ENCODE results near the gene KRT80.

Gene KRT80

DNA sequence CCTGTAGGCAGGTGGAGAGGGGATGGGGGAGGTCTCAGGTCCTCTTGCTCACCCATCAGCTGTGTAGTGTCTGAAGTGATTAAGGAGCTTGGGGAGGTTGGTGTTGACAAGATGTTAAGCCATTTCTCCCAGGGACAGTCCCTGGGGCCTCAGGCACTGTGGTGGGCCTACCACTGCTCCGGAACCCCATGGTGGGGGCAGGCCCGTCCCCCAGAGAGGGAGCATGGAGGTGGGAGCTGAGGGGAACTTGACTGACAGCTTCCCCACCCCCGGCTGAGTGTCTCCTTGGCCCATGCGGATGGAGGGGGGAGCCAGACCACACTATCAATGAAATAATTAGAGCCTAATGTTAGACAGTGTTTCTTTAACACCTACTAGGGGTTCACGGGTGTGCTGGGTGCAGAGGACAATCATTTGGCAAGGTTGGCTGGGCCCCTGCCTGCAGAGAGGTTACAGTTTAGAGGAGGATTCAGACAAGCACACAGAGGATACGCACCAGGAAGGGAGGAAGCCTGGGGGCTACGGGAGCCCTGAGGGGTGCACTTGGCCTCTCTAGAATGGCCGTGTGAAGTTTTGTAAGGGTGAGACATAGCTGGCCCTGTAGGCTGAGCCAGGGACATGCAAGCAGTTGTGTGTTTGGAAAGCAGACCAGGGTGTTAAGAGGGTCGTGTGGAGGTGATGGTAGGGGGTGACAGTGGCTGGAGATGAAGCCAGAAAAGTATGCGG lies 19.3 kb upstream of the KRT80 start:
- no peak for DNase-seq (ENCODE audit: low read depth, low spot score)

DNA sequence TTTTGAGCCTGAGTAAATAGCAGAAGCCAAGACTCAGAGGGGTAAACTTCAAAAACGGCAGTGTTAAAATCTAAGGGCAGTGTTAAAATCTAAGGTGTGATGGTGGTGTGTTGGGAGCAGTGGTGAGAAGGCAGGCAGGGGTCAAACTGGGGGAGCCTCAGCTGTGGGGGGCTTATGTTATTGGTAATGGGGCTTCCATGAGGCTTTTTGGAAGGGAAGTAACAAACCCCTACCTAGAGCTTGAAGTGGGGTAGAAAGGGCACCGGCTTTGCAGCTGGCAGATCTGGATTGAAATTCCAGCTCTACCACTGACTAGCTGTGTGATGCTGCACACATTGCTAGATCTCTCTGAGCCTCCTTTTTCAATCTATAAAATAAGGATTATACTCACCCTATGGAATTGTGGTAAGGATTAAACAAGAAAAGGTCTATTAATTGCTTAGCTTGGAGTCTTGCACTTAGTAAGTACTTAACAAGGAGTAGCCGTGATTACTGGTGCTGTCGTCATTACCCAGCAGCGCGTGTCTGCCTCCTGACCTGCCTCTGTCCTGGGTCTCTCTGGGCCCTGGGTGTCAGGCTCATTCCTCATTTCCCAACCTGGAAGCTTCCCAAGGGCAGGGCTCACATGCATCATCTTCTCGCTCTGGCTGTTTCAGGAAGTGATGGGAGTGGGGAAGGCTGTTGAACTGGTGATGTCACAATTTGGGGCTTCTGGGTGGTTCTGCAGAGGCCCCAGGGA lies 18.5 kb upstream of the KRT80 start:
- no peak for DNase-seq (ENCODE audit: low read depth, low spot score)

DNA sequence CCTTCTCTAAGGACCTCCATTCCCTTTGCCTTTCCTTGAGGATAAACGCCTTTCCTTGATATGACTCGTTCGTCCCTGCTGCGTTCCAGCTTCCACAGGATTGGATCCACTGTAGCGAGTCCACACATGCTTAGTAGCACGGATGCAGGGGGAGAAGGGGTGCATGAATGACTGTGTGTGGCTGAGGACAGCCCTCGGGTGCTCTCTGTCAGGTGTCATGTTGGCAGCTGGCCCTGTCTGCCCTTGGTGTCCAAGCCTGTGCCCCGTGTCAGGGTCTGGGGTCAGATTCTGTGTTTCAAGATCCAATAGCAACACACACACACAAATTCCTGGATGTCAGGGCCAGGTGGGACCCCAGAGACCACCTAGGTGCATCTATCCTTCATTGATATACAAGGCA lies 17.5 kb upstream of the KRT80 start:
- no peak for DNase-seq (ENCODE audit: low read depth, low spot score)

DNA sequence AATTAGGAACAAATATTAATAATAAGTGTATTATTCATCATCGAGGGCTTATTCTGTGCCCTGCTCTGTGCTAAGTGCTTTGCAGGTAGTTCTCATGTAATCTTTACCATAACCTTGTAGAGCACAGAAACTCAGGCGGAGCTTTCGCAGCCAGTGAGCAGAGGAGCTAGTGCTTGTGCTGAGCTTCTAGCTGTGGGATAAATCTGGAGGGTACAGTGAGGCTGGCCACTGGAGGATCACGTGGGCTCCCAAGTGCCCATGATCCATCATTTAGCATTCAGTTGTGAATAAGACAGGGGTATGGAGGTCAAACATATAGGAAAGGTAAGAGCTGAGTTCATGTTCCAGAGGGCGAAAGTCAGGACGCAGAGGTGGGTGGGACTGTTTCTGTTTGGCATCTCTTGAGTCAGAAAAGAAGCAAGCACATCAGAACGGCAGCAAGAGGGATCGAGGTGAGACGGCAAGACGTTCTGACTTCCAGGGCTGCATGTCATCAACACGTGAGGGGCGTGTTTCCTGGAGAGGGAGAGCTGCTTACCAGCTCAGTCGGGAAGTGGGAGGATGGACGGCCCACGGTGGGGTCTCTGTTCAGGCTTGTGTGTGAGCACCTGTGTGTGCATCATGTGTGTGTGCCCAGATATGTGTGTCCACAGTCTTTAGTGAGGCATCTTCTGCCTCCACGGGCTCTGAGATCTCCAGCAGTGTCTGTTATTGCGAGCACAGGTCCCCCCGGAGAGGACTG lies 16.8 kb upstream of the KRT80 start:
- no peak for DNase-seq (ENCODE audit: low read depth, low spot score)

DNA sequence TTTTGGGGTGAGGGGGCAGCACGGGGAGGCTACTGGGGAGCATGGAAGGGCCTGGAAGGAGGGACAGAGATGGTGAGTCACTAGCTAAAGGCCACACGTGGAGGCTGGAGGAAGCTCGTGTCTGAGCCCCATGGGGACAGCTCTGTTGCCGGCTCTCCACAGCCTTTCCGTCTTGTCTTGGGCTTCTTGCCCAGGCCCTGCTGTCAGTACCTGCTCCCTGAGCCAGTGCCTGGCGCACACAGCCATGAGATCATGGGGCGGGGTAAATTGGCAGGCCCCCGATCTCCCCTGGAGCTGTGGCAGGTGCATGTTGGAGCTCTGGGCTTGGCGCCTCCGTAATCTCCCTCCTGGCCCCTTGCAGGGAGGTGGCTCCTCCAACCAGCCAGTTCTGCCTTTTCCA lies 16.1 kb upstream of the KRT80 start:
- no peak for DNase-seq (ENCODE audit: low read depth, low spot score)

DNA sequence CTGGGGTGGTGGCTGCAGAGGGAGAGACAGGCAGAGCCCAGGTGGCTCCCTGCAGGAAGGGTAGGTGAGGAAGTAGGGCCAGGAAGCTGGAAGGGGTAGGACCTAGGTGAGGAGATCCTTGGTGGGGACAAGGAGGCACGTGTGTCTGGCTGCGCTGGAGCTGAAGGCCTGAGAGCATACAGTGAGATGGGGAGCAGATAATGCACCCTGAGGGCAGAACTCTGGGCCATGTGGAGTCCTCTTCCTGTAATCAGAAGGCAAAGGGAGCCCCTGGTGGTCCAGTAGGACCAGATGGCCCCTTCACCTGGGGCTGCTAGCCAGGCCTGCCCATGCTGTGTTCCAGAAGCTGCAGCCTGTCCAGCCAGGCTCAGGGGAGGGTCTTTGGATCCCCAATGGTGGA lies 15.3 kb upstream of the KRT80 start:
- DNase-seq (ENCODE audit: low read depth, low spot score) = no peak

DNA sequence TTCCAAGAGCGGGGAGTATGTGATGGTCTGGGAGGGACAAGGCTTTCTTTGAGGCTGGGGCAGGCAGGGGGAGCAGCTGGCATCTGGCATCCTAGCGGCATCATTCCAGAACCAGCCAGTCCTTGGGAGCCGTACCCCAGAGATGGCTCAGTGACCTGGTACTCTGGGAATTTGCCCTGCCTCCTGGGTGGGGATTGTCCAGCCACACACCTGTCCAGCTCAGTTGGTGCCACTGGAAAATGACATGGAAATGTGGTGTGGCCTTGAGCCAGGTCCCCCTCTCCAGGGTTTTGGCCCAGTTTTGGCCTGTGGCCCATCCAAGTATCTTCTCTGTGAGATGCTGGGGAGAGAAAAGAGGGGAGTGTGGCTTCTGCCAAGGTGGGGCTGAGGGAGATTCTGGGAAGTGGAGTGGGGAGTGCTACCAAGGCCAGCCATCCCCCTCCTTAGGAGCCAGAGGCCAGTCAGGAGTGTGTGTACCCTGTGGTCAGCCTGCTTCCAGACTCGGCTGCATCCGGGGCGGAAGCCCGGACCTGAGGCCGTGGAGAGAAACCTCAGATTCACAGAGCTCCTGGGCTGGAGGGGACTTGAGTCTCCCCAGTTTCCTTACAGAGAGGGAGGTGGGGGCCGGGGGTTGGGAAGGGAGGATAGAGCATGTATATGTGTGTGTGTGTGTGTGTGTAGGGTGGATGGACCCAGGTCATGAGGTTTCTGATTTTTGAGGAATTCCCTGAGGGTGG lies 14.7 kb upstream of the KRT80 start:
- DNase-seq (ENCODE audit: low read depth, low spot score) = no peak

DNA sequence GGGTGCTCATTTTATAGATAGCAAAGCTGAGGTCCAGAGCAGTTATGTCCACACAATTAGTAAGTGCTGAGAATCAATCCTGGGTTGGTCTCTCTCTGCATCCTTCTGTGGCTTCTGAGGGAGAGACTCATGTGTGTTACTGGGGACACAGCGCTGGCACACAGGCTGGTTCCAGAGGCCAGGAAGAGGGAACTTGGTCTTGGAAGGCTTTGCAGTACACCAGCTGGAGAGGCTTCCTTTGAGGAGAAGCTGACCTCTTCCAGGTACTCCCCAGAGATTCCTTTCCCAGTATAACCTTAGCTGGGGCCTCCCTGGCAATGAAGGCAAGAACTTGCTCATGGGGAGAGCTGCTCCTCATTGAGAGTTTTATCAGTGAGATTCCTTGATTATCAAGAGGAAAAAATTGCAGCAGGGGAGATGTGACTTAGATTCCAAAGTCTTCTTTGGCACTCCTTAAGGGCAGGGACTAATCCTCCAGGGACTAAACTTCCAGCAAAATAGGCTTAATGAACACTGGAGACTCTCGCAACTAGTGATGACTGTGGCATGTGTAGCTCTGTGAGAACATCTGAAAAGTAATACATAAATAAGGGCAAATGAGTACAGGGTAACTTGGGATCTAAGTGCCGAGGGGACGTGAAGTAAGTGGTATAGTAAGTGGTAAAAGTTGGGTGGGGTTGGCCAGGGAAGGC lies 13.9 kb upstream of the KRT80 start:
- no peak for DNase-seq (ENCODE audit: low read depth, low spot score)

DNA sequence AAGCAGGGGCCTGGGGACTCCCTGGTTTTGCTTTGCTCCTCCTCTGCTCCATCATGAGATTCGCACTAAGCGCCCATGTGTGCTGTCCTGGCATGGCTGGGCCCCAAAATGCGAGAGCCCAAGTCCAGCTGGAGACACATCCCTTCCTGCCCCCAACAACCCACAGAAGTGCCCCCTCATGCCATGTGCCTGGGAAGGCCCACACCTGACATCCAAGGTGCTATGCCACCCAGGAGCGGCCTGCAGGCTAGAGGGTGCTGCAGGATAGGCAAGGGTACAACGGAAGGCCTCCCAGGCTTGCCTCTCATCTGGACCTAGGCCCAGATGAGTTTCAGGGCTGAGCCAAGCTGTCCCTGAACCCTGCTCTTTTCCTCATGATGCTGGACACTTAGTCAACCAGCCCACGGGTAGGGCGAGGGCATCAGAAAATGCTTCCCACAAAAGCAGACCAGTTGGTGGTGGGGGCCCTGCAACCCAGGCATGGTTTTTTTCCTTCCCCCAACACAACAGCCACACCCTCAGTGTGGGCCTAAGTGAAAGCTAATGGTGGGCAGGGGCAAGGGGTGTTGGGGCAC lies 13.2 kb upstream of the KRT80 start:
- DNase-seq (ENCODE audit: low read depth, low spot score) = no peak

DNA sequence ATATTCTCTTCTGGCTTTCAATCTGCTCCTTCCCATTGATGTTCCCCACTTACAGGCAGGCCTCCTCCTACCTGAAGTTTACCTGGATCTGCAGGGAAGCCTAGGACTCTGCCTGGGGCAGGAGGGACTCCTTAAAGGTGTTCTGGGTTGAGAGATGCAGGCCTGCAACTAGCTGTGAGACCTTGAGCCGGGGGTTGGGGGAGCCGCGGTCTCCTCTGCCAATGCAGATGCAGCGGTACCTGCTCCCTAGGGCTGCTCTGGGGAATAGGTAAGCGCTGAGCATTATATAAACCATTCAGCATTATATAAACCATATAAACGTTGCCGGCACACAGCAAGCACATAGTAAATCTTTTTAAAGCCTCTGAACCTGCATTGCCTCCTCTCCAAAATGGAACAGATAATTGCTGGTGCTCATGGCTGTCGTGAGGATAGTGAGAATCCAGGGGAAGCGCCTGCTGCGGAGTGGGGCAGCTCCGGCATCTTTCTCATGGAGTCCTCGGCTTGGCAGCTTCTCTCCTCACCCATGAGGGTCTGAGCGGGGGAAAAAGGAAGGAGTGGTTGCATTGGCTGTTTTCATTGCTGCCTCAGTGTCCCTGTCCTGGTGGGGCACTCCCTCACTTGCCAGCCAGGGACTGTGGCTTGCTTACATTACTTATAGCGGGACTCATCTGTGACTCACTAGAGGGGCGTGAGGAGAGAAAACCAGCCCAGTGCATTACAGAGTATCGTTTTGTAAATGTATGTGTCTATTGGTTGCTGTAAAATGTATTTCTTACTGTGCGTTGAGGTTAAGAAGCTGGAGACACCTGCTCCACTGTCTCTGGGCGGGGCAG lies 12.5 kb upstream of the KRT80 start:
- no peak for DNase-seq (ENCODE audit: low read depth, low spot score)

DNA sequence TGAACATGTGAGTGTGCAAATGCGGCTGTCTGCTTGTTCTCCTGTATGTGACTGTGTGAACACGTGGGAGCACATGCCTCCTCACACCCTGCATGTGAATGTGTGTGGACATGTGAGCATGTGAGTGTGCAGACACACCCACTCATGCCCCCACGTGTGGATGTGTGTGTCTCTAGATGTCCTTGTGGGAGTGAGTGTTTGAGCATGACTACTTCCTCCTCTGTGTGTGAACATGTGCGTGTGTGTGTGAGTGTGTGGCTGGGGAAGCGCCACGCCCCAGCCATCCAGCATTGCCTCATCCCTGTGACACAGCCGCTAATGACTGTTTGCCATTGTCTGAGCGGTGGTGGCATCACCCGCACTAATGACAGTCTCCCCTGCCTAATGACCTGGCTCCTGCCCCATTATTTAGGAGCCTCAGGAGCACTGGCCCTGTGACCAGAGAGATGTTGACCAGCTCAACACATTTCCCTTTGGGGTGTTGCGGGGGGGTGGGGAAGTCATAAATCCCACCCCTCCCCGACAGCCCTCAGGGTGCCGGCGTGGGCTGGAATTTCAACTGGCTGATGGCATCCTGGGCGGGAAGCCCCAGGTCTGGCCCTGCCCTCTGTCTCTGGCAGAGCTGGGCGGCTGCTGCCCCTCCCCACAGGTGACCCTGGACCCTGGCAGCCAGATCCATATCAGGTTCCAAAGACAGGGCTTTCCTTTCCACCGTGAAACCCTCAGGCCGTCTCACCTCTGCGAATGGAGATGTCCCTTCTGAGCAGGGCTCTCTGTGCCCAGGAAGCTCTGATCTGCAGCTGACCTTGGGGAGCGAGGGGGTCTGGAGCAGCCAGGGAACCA lies 11.5 kb upstream of the KRT80 start:
- DNase-seq (ENCODE audit: low read depth, low spot score) = no peak

DNA sequence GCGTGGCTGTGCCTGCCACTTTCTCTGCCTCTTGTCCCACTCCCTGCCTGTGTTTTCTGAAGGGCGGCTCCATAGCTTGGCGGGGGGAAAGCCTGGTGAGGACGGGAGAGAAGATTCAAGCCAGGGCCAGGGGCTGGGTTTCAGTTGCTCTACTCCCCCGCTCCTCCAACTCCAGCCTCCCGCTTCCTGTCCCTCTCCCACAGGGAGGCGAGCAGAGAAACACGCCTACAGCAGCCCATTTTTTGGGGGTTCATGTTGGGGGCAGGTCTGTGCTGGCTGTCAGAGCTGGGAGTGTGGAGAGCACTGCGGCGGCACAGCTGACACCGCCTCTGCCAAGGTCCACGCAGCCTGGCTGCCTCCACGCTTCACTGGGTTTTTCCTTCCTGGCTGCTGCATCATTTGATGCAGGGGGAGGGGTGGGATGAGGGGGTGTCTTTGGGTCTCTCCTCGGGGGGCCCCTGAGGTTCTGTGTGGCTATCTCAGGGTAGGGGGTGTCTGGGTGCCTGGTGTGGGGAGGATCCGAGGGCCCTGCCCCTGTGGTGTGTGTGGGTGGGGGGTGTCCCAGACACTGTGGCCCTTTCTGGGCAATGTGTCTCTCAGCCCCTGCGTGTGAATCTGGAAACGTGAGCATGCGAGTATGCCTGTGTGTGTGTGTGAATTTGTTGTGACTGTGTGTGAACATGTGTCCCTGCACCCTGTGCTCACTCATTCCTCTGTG lies 10.7 kb upstream of the KRT80 start:
- no peak for DNase-seq (ENCODE audit: low read depth, low spot score)

DNA sequence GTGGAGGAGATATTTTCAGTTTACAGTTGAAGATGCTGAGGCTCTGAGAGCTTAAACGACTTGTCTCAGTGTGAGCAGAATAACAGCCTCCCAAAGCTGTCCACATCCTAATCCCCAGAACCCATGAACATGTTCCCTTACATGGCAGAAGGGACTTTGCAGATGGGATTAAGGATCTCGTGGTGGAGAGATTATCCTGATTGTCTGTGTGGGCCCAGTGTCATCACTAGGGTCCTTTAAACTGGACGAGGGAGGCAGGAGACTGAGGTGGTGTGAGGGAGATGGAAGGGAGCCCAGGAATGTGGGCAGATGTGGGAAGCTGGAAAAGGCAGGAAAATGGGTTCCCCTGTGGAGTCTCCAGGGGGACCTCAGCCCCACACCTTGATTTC lies 9.6 kb upstream of the KRT80 start:
- no peak for DNase-seq (ENCODE audit: low read depth, low spot score)

DNA sequence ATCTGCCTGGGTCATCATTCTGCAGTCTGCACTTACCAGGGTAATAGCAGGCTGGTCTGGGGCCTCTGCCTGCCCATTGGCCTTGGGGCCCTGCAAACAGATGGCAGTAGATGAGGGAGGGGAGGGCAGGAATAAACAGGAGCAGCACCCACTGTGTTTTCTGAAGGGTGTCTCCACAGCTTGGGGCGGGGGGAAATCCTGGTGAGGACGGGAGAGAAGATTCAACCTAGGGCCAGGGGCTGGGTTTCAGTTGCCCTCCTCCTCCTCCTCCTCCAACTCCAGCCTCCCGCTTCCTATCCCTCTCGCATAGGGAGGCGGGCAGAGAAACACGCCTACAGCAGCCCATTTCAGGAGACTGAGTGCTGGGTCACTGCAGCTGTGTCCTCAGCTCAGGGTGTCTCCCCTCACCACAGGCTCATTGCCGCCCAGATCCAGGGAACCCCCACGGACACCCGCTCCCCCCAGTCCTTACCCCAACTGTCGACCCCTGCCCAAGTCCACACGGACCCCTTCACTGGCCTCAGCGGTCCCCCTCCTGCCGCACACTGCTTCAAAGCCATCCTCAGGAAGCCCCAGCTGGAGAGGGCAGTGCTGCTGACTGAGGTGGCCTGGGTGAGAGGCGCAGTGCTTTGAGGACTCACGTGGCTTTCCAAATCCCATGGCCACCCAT lies 9.1 kb upstream of the KRT80 start:
- DNase-seq (ENCODE audit: low read depth, low spot score) = no peak

DNA sequence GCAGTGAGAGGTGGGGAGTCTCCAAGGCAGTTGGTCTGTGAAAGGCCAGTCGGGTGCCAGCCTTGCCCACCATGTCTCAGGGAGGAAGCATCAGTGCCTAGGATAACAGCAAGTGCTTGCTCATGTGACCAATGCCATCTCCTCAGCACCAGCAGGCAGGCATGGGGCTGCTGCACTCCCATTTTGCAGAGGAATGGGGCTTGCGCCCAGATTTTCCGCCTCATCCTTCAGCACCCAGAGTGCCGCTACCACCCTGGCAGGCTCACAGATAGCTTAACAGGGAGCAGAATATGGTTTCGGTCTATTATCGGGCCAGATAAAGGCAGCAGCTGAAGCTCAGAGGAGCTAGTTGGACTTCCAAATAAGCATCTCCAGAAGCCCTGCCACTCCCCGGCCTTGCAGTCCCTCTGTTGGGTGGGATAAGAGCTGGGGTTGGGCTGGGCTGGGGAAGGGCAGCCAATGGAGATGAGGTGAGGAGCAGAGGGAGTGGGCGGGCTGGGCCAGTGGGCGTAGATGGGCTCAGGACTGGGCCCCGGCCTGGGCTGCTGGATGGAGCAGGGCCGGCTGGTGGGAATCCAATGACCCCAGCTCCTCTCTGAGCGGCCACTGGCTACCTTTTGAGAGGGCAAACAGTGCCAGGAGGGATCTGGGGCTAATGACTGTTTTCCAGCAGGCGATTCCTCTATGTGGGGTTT lies 8.4 kb upstream of the KRT80 start:
- no peak for DNase-seq (ENCODE audit: low read depth, low spot score)

DNA sequence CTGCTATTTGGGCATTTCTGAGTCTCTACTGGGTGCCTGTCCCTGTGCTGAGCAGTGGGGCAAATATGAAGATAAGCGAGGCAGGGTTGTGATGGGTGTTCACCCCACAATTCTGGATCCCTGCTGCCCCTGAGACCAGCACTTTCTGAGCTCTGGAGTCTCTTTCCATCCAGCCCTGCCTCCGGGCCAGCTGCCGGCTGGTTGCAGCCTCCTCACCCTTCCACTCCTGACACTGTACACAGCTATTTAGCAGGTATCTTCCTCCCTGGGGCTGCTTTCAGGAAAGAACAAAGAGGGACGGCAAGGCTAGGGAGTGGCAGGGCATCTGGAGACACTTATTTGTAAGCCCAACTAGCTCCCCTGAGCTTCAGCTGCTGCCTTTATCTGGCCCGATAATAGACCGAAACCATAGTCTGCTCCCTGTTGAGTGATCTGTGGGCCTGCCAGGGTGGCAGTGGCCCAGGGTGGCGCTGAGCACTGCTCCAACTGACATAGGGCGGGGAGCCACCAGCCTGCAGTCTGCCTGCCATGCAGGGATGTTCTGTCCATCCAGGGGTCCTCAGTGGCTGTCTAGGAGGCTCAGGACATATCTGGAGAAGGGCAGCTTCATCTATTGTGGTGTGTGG lies 7.6 kb upstream of the KRT80 start:
- no peak for DNase-seq (ENCODE audit: low read depth, low spot score)
